Measurements from ENCODE around the gene WTAP. TPM values are rescaled to one million over a fixed set of nuclear protein-coding genes. Genes with fewer than 3 reads are reported as not detected.

The WTAP gene
- total and polyA plus RNA-seq, 2 of the 8 experiments (the other 6 are each of a cell fraction or from before 2014, with no cell fraction given) = 32.6 to 120 TPM

DNA sequence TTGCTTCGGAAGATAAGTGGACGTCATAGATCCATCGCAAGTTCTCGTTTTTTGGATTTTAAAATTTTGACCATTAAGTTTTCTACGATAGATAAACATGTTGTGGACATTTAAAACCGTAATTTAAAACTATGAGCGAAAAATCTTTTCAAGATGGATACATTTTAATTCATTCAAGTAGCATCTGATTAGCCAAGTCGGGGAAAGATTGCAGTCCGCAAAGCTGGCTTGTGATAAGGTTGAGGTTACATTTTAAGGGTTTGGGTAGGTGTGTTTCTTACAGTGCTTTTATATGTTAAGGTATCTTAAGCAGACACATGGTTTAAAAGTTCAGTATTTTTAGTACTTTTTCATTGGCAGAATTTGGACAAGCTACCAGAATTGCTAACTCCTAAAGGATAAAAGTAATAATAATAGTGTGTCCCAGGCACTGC lies 1.2 kb downstream of the WTAP start:
- no peak overlapping the region for H3K27ac ChIP-seq (ENCODE audit: low read depth, low read length)
- TF ChIP-seq FOSL1 (IDR thresholded peaks at IDR 0.05; ENCODE audit: insufficient read depth, low read depth, low read length) (no peak), CBX8 (IDR thresholded peaks at IDR 0.05; ENCODE audit: borderline replicate concordance, low read depth, low read length) (no peak), CREB1 (IDR thresholded peaks at IDR 0.05) (no peak), CTBP2 (IDR thresholded peaks at IDR 0.05; ENCODE audit: borderline replicate concordance, insufficient read depth, insufficient read length, low read length) (no peak), TBP (IDR thresholded peaks at IDR 0.05; ENCODE audit: low read depth, low read length) (no peak), NRF1 (IDR thresholded peaks at IDR 0.05; ENCODE audit: low read depth, low read length) (no peak), HDAC2 (IDR thresholded peaks at IDR 0.05; ENCODE audit: borderline replicate concordance in 1 of 2, low read depth in 2 of 2, low read length in 2 of 2) (no peak), JUN (IDR thresholded peaks at IDR 0.05; ENCODE audit: low read depth, low read length) (no peak), TEAD4 (IDR thresholded peaks at IDR 0.05; ENCODE audit: low read depth, low read length) (no peak), JUND (IDR thresholded peaks at IDR 0.05; ENCODE audit: low read length) (no peak), SIRT6 (IDR thresholded peaks at IDR 0.05; ENCODE audit: low read length) (no peak), RNF2 (IDR thresholded peaks at IDR 0.05; ENCODE audit: borderline replicate concordance, low read depth, low read length, missing control alignments, poor library complexity, severe bottlenecking) (no peak)
- TF ChIP-seq, protein P1, sequence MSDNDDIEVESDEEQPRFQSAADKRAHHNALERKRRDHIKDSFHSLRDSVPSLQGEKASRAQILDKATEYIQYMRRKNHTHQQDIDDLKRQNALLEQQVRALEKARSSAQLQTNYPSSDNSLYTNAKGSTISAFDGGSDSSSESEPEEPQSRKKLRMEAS (IDR thresholded peaks at IDR 0.05) = no peak

More for the DNA sequence above, 1.2 kb downstream of the WTAP start:
- Histone ChIP-seq H2AK5ac (ENCODE audit: low read depth, low read length) (no peak overlapping the region), H3K4me3 (ENCODE audit: extremely low read depth in 1 of 4, insufficient read depth in 2 of 4, low read depth in 3 of 4, low read length in 4 of 4) (peak overlapping the region; percentile 82 to 99 (median 96)), H3K4me2 (ENCODE audit: insufficient read depth in 1 of 2, low read depth in 2 of 2, low read length in 2 of 2) (peak overlapping the region; percentile 67 to 77), H2BK15ac (ENCODE audit: low read length) (no peak overlapping the region), H3K79me1 (ENCODE audit: low read depth, low read length) (no peaks in the 10 kb centered on the region), H4K5ac (ENCODE audit: insufficient read length, low read depth, low read length) (no peak overlapping the region), H3K23me2 (ENCODE audit: low read depth, low read length) (no peaks in the 10 kb centered on the region), H3K4me1 (replicated peaks in 1 of 4; ENCODE audit: control insufficient read depth in 3 of 4, insufficient read depth in 4 of 4, low read length in 3 of 4) (peaks cover 0 to 5% (median 2%) of the 10 kb centered on the region in 4 experiments; a peak in 3 of 7 replicates), H3K79me2 (ENCODE audit: control insufficient read depth in 1 of 2, insufficient read depth in 2 of 2, low read length in 2 of 2) (peaks cover 52 to 90% of the 10 kb centered on the region in 2 experiments), H4K91ac (replicated peaks; ENCODE audit: insufficient read length, low read length) (no peak overlapping the region), H2BK120ac (replicated peaks; ENCODE audit: low read depth, low read length) (no peak overlapping the region), H3K27me3 (replicated peaks in 1 of 4; ENCODE audit: control insufficient read depth in 3 of 4, extremely low read depth in 1 of 4, insufficient read depth in 3 of 4, low read length in 3 of 4) (no peaks in the 10 kb centered on the region), H3K4ac (replicated peaks; ENCODE audit: insufficient read length, low read depth, low read length) (no peak overlapping the region), H3K9me3 (ENCODE audit: insufficient read depth in 2 of 2, low read depth in 1 of 2, low read length in 1 of 2) (no peaks in the 10 kb centered on the region), H4K8ac (ENCODE audit: extremely low read depth, insufficient read depth, low read length) (no peak overlapping the region), H3K18ac (ENCODE audit: extremely low read depth, low read length) (no peak overlapping the region), H2BK5ac (ENCODE audit: low read depth, low read length) (no peak overlapping the region), H3K14ac (ENCODE audit: insufficient read length) (no peak overlapping the region), H2BK12ac (ENCODE audit: low read depth, low read length) (no peak overlapping the region), H3K56ac (replicated peaks; ENCODE audit: insufficient read length, low read depth, low read length) (no peak overlapping the region), H4K20me1 (replicated peaks in 1 of 2; ENCODE audit: control insufficient read depth in 1 of 2, insufficient read depth in 2 of 2, low read length in 2 of 2) (peaks cover 15 to 25% of the 10 kb centered on the region in 2 experiments), H3K23ac (ENCODE audit: insufficient read length) (no peak overlapping the region), H2BK20ac (ENCODE audit: low read length) (no peak overlapping the region), H3K36me3 (ENCODE audit: control insufficient read depth in 2 of 4, insufficient read depth in 4 of 4, low read length in 3 of 4) (peaks cover 0 to 15% (median 0%) of the 10 kb centered on the region in 4 experiments; a peak in 2 of 8 replicates), H3K9ac (replicated peaks in 1 of 4; ENCODE audit: extremely low read depth in 1 of 4, low read depth in 3 of 4, low read length in 3 of 4) (peak overlapping the region; percentile 9 to 99 (median 87)), H2AFZ (ENCODE audit: low read length) (no peak overlapping the region)
- FAIRE-seq (no peak), DNase-seq (ENCODE audit: low read depth in 1 of 2, low spot score in 2 of 2) (no peak)
- ChIA-PET CTCF (ENCODE audit: partially characterized antibody) (interaction anchor here (0.6 to 1.9 kb wide), 3 partner anchors 31 to 362 kb away, joined by 3 to 4 read pairs (median 3); no protein-coding TSS in a partner anchor), POLR2A (ENCODE audit: partially characterized antibody) (interaction anchor here (0.7 to 6.7 kb wide), 15 partner anchors 9 to 791 kb away, joined by 3 to 86 read pairs (median 4); partner anchors contain the start of genes ACAT2, MRPL18, SOD2 and TCP1)
- 6% methylated on average over 9 of the region's 9 CpGs; no CpG with 5 or more reads in 1 of the 2 experiments for WGBS, 2 experiments (ENCODE audit: extremely low coverage in 1 of 2, insufficient coverage in 1 of 2, insufficient read length in 1 of 2, insufficient replicate concordance in 2 of 2, low coverage in 1 of 2, low lambda C conversion rate in 2 of 2, missing lambda C conversion rate in 1 of 2)
